ENCODE data around the gene CDK11A.
"Not testable (repeated sequence)": the region's sequence is repeated elsewhere in the genome, so short reads cannot be mapped to it uniquely, and the experiment has no call there.

GRCh38 chr1:1662830-1663560, 61.2 kb downstream of the CDK11A start:
- TF ChIP-seq CTCF, POLR2A (IDR thresholded peaks at IDR 0.05): not testable (repeated sequence)

All from vagina (tissue), 2 donors.